ENCODE data around the gene HNRNPC.

GRCh38 chr14:21219561-21220111 lies 49.6 kb downstream of the HNRNPC start:
- TF ChIP-seq CEBPB (IDR thresholded peaks at IDR 0.05; ENCODE audit: low read depth) (no peak), EZH2phosphoT487 (IDR thresholded peaks at IDR 0.05; ENCODE audit: borderline replicate concordance) (no peak), RAD21 (IDR thresholded peaks at IDR 0.05; ENCODE audit: low read depth) (no peak), POLR2A (IDR thresholded peaks at IDR 0.05; ENCODE audit: borderline replicate concordance, extremely low read depth, insufficient read depth, insufficient read length) (no peak), ELF1 (IDR thresholded peaks at IDR 0.05; ENCODE audit: borderline replicate concordance, low read depth) (no peak), POLR2AphosphoS5 (IDR thresholded peaks at IDR 0.05; ENCODE audit: low read depth, low read length) (no peak), REST (IDR thresholded peaks at IDR 0.05; ENCODE audit: low read depth) (no peak), YY1 (IDR thresholded peaks at IDR 0.05; ENCODE audit: extremely low read depth, insufficient replicate concordance, low read depth, low read length) (no peak), ZBTB33 (IDR thresholded peaks at IDR 0.05; ENCODE audit: extremely low read depth, insufficient replicate concordance, low read length) (no peak)
- TF ChIP-seq, protein P1, sequence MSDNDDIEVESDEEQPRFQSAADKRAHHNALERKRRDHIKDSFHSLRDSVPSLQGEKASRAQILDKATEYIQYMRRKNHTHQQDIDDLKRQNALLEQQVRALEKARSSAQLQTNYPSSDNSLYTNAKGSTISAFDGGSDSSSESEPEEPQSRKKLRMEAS (IDR thresholded peaks at IDR 0.05) = no peak
- TF ChIP-seq, protein P2, sequence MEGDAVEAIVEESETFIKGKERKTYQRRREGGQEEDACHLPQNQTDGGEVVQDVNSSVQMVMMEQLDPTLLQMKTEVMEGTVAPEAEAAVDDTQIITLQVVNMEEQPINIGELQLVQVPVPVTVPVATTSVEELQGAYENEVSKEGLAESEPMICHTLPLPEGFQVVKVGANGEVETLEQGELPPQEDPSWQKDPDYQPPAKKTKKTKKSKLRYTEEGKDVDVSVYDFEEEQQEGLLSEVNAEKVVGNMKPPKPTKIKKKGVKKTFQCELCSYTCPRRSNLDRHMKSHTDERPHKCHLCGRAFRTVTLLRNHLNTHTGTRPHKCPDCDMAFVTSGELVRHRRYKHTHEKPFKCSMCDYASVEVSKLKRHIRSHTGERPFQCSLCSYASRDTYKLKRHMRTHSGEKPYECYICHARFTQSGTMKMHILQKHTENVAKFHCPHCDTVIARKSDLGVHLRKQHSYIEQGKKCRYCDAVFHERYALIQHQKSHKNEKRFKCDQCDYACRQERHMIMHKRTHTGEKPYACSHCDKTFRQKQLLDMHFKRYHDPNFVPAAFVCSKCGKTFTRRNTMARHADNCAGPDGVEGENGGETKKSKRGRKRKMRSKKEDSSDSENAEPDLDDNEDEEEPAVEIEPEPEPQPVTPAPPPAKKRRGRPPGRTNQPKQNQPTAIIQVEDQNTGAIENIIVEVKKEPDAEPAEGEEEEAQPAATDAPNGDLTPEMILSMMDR (IDR thresholded peaks at IDR 0.05 in 2 of 3, conservative IDR thresholded peaks at IDR 0.05 in 1 of 3; ENCODE audit: borderline replicate concordance in 1 of 3, insufficient read depth in 1 of 3, low read depth in 2 of 3, low read length in 2 of 3) = no peak

All from HCT116 (cell line).